Esophagus (tissue), 2 donors: Measurements from ENCODE around the gene TOX3. TPM values are rescaled to one million over a fixed set of nuclear protein-coding genes. Genes with fewer than 3 reads are reported as not detected.

Source experiments
- H3K27ac ChIP-seq, 2 donors: one replicate each; pipeline ENCODE4 v1.5.1; 2013; ENCODE audit warnings: low read depth in 2 of 2, mild to moderate bottlenecking in 2 of 2, inconsistent platforms in 1 of 2, low read length in 1 of 2, moderate library complexity in 1 of 2
- H3K27me3 ChIP-seq, 2 donors: one replicate each; pipeline ENCODE4 v1.6.1; 2013; ENCODE audit warnings: low read length in 2 of 2, control low read depth in 1 of 2, mild to moderate bottlenecking in 1 of 2; ENCODE audit not compliant: insufficient read depth in 2 of 2, control insufficient read depth in 1 of 2
- H3K36me3 ChIP-seq, 2 donors: one replicate each; pipeline ENCODE4 v1.6.1; 2013; ENCODE audit warnings: low read length in 1 of 2; ENCODE audit not compliant: control insufficient read depth in 2 of 2, insufficient read depth in 2 of 2
- H3K4me1 ChIP-seq, 2 donors: one replicate each; pipeline ENCODE4 v1.6.1; 2013; ENCODE audit warnings: low read length in 1 of 2; ENCODE audit not compliant: control insufficient read depth in 2 of 2, insufficient read depth in 2 of 2
- H3K4me3 ChIP-seq, 2 donors: one replicate each; pipeline ENCODE4 v1.5.1; 2013; ENCODE audit warnings: low read length in 2 of 2, mild to moderate bottlenecking in 2 of 2, low read depth in 1 of 2, moderate library complexity in 1 of 2
- H3K9me3 ChIP-seq, 2 donors: one replicate each; pipeline ENCODE4 v1.6.1; 2013; ENCODE audit warnings: mild to moderate bottlenecking in 2 of 2, low read depth in 1 of 2, low read length in 1 of 2, moderate library complexity in 1 of 2; ENCODE audit not compliant: control insufficient read depth in 2 of 2, insufficient read depth in 1 of 2
- WGBS, 2 donors: extraction: QIAGEN DNeasy Blood & Tissue Kit; methylation state at CpG; one replicate each; pipeline ENCODE4 v1.1.7; 2013; 5-methylcytosine and 5-hydroxymethylcytosine counted together
- polyA plus RNA-seq, 2 donors: library from polyadenylated mRNA; stranded (reverse); fragments of 200-250 nt; gene quantifications; one replicate each; pipeline ENCODE4 v1.2.3, GENCODE V29; 2013
- donor health status: healthy with polysubstance abuse.
- donor health status: Bipolar disorder and iron deficiency.

TOX3 gene
- polyA plus RNA-seq, 2 donors, result 0.04 to 0.07 TPM

GRCh38 chr16:52480237-52480636 is 66.7 kb downstream of the TOX3 start:
- no peaks in the 10 kb centered on the region for H3K27me3 ChIP-seq
- H3K27ac ChIP-seq, result no peak overlapping the region
- peaks cover 0 to 3% of the 10 kb centered on the region in 2 donors for H3K9me3 ChIP-seq
- H3K4me1 ChIP-seq, result no peaks in the 10 kb centered on the region
- whole genome bisulfite sequencing, 2 donors, result 67 to 78% methylated on average over 3 of the region's 3 CpGs
- no peaks in the 10 kb centered on the region for H3K36me3 ChIP-seq
- H3K4me3 ChIP-seq, result no peak overlapping the region

DNA sequence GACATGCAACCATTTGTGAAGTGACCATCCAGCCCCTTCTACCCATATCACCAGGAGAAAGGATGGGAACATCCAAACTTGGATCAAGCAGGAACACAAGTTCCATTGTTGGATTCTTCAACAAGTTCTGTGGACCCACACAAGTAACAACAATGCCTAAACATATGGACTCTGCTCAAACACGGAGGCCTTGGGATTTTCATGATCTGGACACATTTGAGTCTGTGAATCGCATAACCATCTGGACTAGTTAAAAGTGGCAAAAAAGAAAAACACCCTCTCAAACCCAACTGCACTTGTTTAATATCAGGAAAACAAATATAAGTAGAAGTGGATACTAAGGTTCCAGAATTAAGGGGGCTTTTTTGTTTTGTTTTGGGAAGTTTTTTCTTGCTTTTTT is 70.8 kb downstream of the TOX3 start:
- Histone ChIP-seq H3K4me3 (no peak overlapping the region), H3K9me3 (peaks cover 0 to 3% of the 10 kb centered on the region in 2 donors), H3K27ac (no peak overlapping the region), H3K4me1 (no peaks in the 10 kb centered on the region), H3K36me3 (no peaks in the 10 kb centered on the region), H3K27me3 (no peaks in the 10 kb centered on the region)
- WGBS, 2 donors, result 70 to 76% methylated on average over 2 of the region's 2 CpGs

- Histone ChIP-seq H3K4me1 (no peaks in the 10 kb centered on the region), H3K9me3 (no peaks in the 10 kb centered on the region), H3K27me3 (no peaks in the 10 kb centered on the region), H3K36me3 (no peaks in the 10 kb centered on the region), H3K4me3 (no peak overlapping the region), H3K27ac (no peak overlapping the region)
- WGBS, 2 donors, result 81 to 89% methylated on average over 4 of the region's 4 CpGs
These were observed 72.3 kb downstream of the TOX3 start for GRCh38 chr16:52474679-52475078.

GRCh38 chr16:52473096-52473495 is 73.8 kb downstream of the TOX3 start:
- no peak overlapping the region for H3K4me3 ChIP-seq
- no peaks in the 10 kb centered on the region for H3K9me3 ChIP-seq
- 90 to 94% methylated on average over 5 of the region's 5 CpGs for WGBS, 2 donors

GRCh38 chr16:52471650-52472370 is 75.1 kb downstream of the TOX3 start:
- Histone ChIP-seq H3K4me1 (no peaks in the 10 kb centered on the region), H3K4me3 (no peak overlapping the region), H3K27me3 (no peaks in the 10 kb centered on the region), H3K27ac (no peak overlapping the region), H3K9me3 (no peaks in the 10 kb centered on the region), H3K36me3 (no peaks in the 10 kb centered on the region)
- WGBS, 2 donors, result 83 to 87% methylated on average over 7 of the region's 7 CpGs

More at GRCh38 chr16:52473096-52473495, 73.8 kb downstream of the TOX3 start:
- no peaks in the 10 kb centered on the region for H3K4me1 ChIP-seq
- H3K36me3 ChIP-seq, result no peaks in the 10 kb centered on the region
- no peaks in the 10 kb centered on the region for H3K27me3 ChIP-seq
- H3K27ac ChIP-seq, result no peak overlapping the region

DNA sequence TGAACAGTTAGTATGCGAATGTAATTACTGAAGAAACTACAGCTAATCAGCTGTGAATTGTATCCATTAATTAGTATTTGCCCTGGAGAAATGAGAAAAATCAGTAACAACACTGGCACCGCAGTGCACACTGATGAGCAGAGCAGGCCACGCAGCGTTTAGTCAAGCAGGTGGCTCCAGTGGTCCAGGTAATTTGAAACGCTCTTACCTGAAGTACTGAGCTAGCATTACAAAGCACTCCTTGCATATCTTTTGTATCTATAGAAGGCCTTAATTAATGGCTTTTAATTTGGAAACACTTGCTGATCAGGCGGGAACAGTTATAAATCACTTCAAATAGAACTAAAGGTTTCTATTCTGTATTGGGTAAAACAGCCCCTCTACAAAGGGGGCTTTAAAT is 76.4 kb downstream of the TOX3 start:
- Histone ChIP-seq H3K27me3 (no peaks in the 10 kb centered on the region), H3K4me1 (no peaks in the 10 kb centered on the region), H3K36me3 (no peaks in the 10 kb centered on the region), H3K4me3 (no peak overlapping the region), H3K9me3 (no peaks in the 10 kb centered on the region), H3K27ac (no peak overlapping the region)
- 87% methylated on average over 6 of the region's 6 CpGs for WGBS, 2 donors

DNA sequence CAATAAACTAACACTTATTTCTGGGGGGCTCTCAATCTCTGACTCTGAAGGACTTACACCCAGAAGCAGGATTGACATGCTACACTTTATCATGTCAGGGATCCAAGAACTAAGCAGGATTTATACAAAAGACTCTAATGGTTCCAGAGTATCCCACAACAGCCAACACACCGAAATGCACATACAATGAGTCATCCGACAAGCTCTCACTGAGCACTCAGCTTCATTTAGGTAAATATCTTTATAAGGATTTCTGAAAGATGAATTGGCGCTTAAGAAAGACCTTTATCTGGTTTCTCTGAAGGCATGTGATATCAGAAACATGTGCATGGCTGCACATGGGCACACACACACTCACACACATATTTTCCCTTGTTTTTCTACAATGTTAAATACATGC is 77.2 kb downstream of the TOX3 start:
- WGBS, 2 donors, result 45 to 60% methylated on average over 3 of the region's 3 CpGs
- Histone ChIP-seq H3K27me3 (no peaks in the 10 kb centered on the region), H3K27ac (no peak overlapping the region), H3K4me1 (no peaks in the 10 kb centered on the region), H3K36me3 (no peaks in the 10 kb centered on the region), H3K9me3 (no peaks in the 10 kb centered on the region), H3K4me3 (no peak overlapping the region)

DNA sequence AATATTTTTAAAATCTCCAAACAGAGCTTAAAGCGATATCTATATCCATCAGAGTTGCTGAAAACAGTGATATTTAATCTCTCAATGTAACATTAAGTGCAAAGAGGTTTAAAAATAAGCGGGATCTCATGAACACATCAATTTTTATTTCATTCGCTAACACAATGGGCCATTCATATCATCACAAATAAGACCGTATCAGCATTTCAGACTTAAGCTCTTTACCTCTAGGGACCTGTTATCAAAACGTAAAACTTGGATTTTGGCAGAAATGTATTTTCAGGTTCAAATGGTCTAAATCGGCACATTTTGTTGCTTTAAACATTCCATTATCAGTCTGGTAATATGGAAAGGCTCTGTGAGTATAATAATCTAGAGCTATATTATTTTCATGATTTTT is 77.9 kb downstream of the TOX3 start:
- Histone ChIP-seq H3K27me3 (no peaks in the 10 kb centered on the region), H3K36me3 (no peaks in the 10 kb centered on the region), H3K4me1 (no peaks in the 10 kb centered on the region), H3K4me3 (no peak overlapping the region), H3K27ac (no peak overlapping the region), H3K9me3 (no peaks in the 10 kb centered on the region)
- WGBS, 2 donors, result 91% methylated on average over 6 of the region's 6 CpGs

- Histone ChIP-seq H3K27me3 (no peaks in the 10 kb centered on the region), H3K4me3 (no peak overlapping the region), H3K4me1 (no peaks in the 10 kb centered on the region), H3K9me3 (no peaks in the 10 kb centered on the region), H3K36me3 (no peaks in the 10 kb centered on the region), H3K27ac (no peak overlapping the region)
- WGBS, 2 donors, result 91 to 94% methylated on average over 1 of the region's 1 CpG
These were observed 79.2 kb downstream of the TOX3 start for GRCh38 chr16:52467753-52468152.

DNA sequence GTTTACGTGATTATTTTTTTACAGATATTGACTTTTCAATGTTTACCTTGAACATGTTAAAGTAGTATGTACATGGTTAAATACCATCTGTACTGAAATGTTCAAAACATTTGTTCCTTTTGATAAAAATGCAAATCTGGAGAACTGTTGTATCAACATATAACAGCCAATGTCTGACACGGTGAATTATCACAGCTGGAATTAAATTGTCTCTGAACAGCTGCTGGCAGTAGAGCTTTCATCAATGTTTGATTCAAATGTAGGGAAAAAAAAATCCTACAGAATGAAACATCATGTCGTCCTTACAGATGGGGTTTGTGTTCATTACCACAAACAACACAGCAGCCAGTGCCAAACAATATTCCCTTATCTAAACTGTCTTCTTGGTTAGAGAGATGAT is 79.9 kb downstream of the TOX3 start:
- H3K27ac ChIP-seq, result no peak overlapping the region
- H3K4me1 ChIP-seq, result no peaks in the 10 kb centered on the region
- H3K27me3 ChIP-seq, result no peaks in the 10 kb centered on the region
- H3K36me3 ChIP-seq, result no peaks in the 10 kb centered on the region
- WGBS, 2 donors, result 55 to 70% methylated on average over 3 of the region's 3 CpGs
- no peak overlapping the region for H3K4me3 ChIP-seq
- no peaks in the 10 kb centered on the region for H3K9me3 ChIP-seq
